Measurements from ENCODE around the gene SCAPER.

SCAPER gene

GRCh38 chr15:76682259-76682658 lies 222.9 kb downstream of the SCAPER start:
- DNase-seq (ENCODE audit: low read depth in 1 of 2, low spot score in 1 of 2): no peak

GRCh38 chr15:76678766-76679165 lies 226.4 kb downstream of the SCAPER start:
- no peak for DNase-seq (ENCODE audit: low read depth in 1 of 2, low spot score in 1 of 2)

GRCh38 chr15:76674883-76675282 lies 230.3 kb downstream of the SCAPER start:
- no peak for DNase-seq (ENCODE audit: low read depth in 1 of 2, low spot score in 1 of 2)

- DNase-seq (ENCODE audit: low read depth in 1 of 2, low spot score in 1 of 2): no peak
These were observed 235.5 kb downstream of the SCAPER start for GRCh38 chr15:76669521-76670207.

- DNase-seq (ENCODE audit: low read depth in 1 of 2, low spot score in 1 of 2): no peak
These were observed 236.2 kb downstream of the SCAPER start for GRCh38 chr15:76668900-76669299.

- no peak for DNase-seq (ENCODE audit: low read depth in 1 of 2, low spot score in 1 of 2)
These were observed 237.0 kb downstream of the SCAPER start for GRCh38 chr15:76667943-76668715.

- no peak for DNase-seq (ENCODE audit: low read depth in 1 of 2, low spot score in 1 of 2)
These were observed 240.2 kb downstream of the SCAPER start for GRCh38 chr15:76664895-76665294.

GRCh38 chr15:76664411-76664810 lies 240.7 kb downstream of the SCAPER start:
- no peak for DNase-seq (ENCODE audit: low read depth in 1 of 2, low spot score in 1 of 2)

GRCh38 chr15:76663529-76663928 lies 241.6 kb downstream of the SCAPER start:
- DNase-seq (ENCODE audit: low read depth in 1 of 2, low spot score in 1 of 2): no peak

- DNase-seq (ENCODE audit: low read depth in 1 of 2, low spot score in 1 of 2): no peak
These were observed 256.3 kb downstream of the SCAPER start for GRCh38 chr15:76648732-76649444.

- DNase-seq (ENCODE audit: low read depth in 1 of 2, low spot score in 1 of 2): no peak
These were observed 257.5 kb downstream of the SCAPER start for GRCh38 chr15:76647612-76648011.

GRCh38 chr15:76644646-76645045 lies 260.5 kb downstream of the SCAPER start:
- DNase-seq (ENCODE audit: low read depth in 1 of 2, low spot score in 1 of 2): no peak

- DNase-seq (ENCODE audit: low read depth in 1 of 2, low spot score in 1 of 2): no peak
These were observed 262.5 kb downstream of the SCAPER start for GRCh38 chr15:76642671-76643070.

- DNase-seq (ENCODE audit: low read depth in 1 of 2, low spot score in 1 of 2): no peak
These were observed 268.0 kb downstream of the SCAPER start for GRCh38 chr15:76637166-76637565.

GRCh38 chr15:76636059-76636458 lies 269.1 kb downstream of the SCAPER start:
- DNase-seq (ENCODE audit: low read depth in 1 of 2, low spot score in 1 of 2): no peak

GRCh38 chr15:76626611-76627010 lies 278.5 kb downstream of the SCAPER start:
- DNase-seq (ENCODE audit: low read depth in 1 of 2, low spot score in 1 of 2): no peak

GRCh38 chr15:76625267-76625666 lies 279.9 kb downstream of the SCAPER start:
- no peak for DNase-seq (ENCODE audit: low read depth in 1 of 2, low spot score in 1 of 2)

- no peak for DNase-seq (ENCODE audit: low read depth in 1 of 2, low spot score in 1 of 2)
These were observed 290.4 kb downstream of the SCAPER start for GRCh38 chr15:76614725-76615124.

GRCh38 chr15:76588811-76589747 lies 316.1 kb downstream of the SCAPER start:
- no peak for DNase-seq (ENCODE audit: low read depth in 1 of 2, low spot score in 1 of 2)

- no peak for DNase-seq (ENCODE audit: low read depth in 1 of 2, low spot score in 1 of 2)
These were observed 319.6 kb downstream of the SCAPER start for GRCh38 chr15:76585576-76585897.
